Left renal cortex interstitium (tissue), 4 donors: ENCODE measurements around the gene NUDT3. TPM values are rescaled to one million over a fixed set of nuclear protein-coding genes. Genes with fewer than 3 reads are reported as not detected.

Experiments used
- DNase-seq, 4 donors: peaks; one replicate each; pipeline ENCODE4 v3.0.0-alpha.2; 2013; ENCODE audit warnings: low read depth in 4 of 4, low spot score in 2 of 4, missing footprints in 1 of 4
- polyA plus RNA-seq, 4 donors: library from polyadenylated mRNA; unstranded; fragments of 120-200 nt; gene quantifications; one replicate each; pipeline ENCODE4 v1.2.1, GENCODE V29; 2013; ENCODE audit not compliant: insufficient read length in 4 of 4

NUDT3 gene
- polyA plus RNA-seq, 4 donors = 14.8 to 28.1 (median 21.9) TPM

GRCh38 chr6:34231566-34232336 lies 160.7 kb downstream of the NUDT3 start:
- no peak for DNase-seq

GRCh38 chr6:34230653-34231371 lies 161.7 kb downstream of the NUDT3 start:
- DNase-seq = no peak

- no peak for DNase-seq
Observed at GRCh38 chr6:34229877-34230276, 162.6 kb downstream of the NUDT3 start.

Other genes with a start within 250 kb of the NUDT3 start
- gene GRM4, start 246.6 kb downstream of the NUDT3 start, polyA plus RNA-seq = under 1 TPM; 0.56 to 0.71 (median 0.62) TPM
- 100 to 1,000 TPM in 3 of 4 donors, 10 to 100 TPM in 1; 87.8 to 176 (median 138) TPM for gene HMGA1, start 155.8 kb downstream of the NUDT3 start, polyA plus RNA-seq
- 10 to 100 TPM; 10.8 to 17.3 (median 14.4) TPM for gene SMIM29, start 143.7 kb downstream of the NUDT3 start, polyA plus RNA-seq
- gene RPS10, start 33.4 kb upstream of the NUDT3 start, polyA plus RNA-seq = 1,000 to 10,000 TPM; 1,098 to 1,629 (median 1,403) TPM
- gene PACSIN1, start 73.4 kb upstream of the NUDT3 start, polyA plus RNA-seq = 1 to 10 TPM in 2 of 4 donors, under 1 TPM in 2; 0.65 to 1.2 (median 0.84) TPM
- gene SPDEF, start 163.7 kb upstream of the NUDT3 start, polyA plus RNA-seq = under 1 TPM; 0.16 to 0.18 (median 0.17) TPM